ENCODE data around the gene CCDC91. TPM values are rescaled to one million over a fixed set of nuclear protein-coding genes. Genes with fewer than 3 reads are reported as not detected.

The CCDC91 gene
- total and polyA plus RNA-seq, 2 of the 4 experiments (the other 2 are of a cell fraction), result 8.6 to 14.7 TPM

- Histone ChIP-seq H3K4ac (ENCODE audit: low read depth, low read length) (no peak overlapping the region), H3K4me2 (ENCODE audit: low read depth, low read length) (no peak overlapping the region), H3K4me1 (ENCODE audit: control insufficient read depth, insufficient read depth, low read length) (no peaks in the 10 kb centered on the region), H3K27ac (ENCODE audit: insufficient read depth, low read length) (no peak overlapping the region), H3K23ac (ENCODE audit: low read depth, low read length) (no peak overlapping the region), H3K79me1 (ENCODE audit: low read depth in 1 of 2, low read length in 2 of 2) (0 out of 4 replicates have a peak, but pooled peaks cover 0 to 3% of the 10 kb centered on the region in 2 experiments), H2BK15ac (ENCODE audit: low read depth, low read length) (no peak overlapping the region), H3K9ac (ENCODE audit: low read depth, low read length) (no peak overlapping the region), H2AK9ac (replicated peaks; ENCODE audit: low read depth, low read length, poor library complexity) (no peak overlapping the region), H2AFZ (replicated peaks; ENCODE audit: low read length, poor library complexity) (no peak overlapping the region), H2BK120ac (ENCODE audit: low read depth, low read length) (no peak overlapping the region), H3K4me3 (ENCODE audit: insufficient read depth, low read depth, low read length) (no peak overlapping the region), H3K27me3 (ENCODE audit: control insufficient read depth, insufficient read depth, low read length) (no peaks in the 10 kb centered on the region), H3K14ac (replicated peaks; ENCODE audit: low read depth, low read length) (no peak overlapping the region), H4K91ac (ENCODE audit: insufficient read depth, low read depth, low read length) (no peak overlapping the region), H4K20me1 (ENCODE audit: insufficient read depth, low read length) (no peaks in the 10 kb centered on the region), H2BK20ac (ENCODE audit: low read depth, low read length) (no peak overlapping the region), H4K5ac (ENCODE audit: low read depth, low read length) (no peak overlapping the region), H3K9me1 (ENCODE audit: insufficient read depth, low read length) (no peaks in the 10 kb centered on the region), H3K56ac (ENCODE audit: extremely low read depth, insufficient read depth, low read length) (no peak overlapping the region), H3K18ac (ENCODE audit: low read depth, low read length) (no peak overlapping the region), H4K8ac (ENCODE audit: low read depth in 2 of 2, low read length in 2 of 2) (no peak overlapping the region), H2AK5ac (ENCODE audit: low read depth, low read length) (no peak overlapping the region), H3K9me3 (ENCODE audit: control insufficient read depth, insufficient read depth, low read length) (peaks cover 8% of the 10 kb centered on the region), H2BK5ac (ENCODE audit: low read depth, low read length, poor library complexity, severe bottlenecking) (no peak overlapping the region), H3K36me3 (ENCODE audit: control insufficient read depth, insufficient read depth, low read length) (peaks cover 2% of the 10 kb centered on the region; the same call in 1 of the 2 replicates)
- BruUV-seq (replicated peaks), result no TSS peak
- CTCF ChIA-PET, result no interaction called here
- in situ Hi-C loops (cut with MboI; ENCODE audit: low sequenced_read_pairs), result no loop called here
- POLR2A ChIA-PET (ENCODE audit: unreplicated experiment), result no interaction called here
- TF ChIP-seq USF2 (IDR thresholded peaks at IDR 0.05; ENCODE audit: low read depth, low read length) (no peak), POLR2A (IDR thresholded peaks at IDR 0.05; ENCODE audit: low read depth, low read length) (no peak), SMC3 (IDR thresholded peaks at IDR 0.05; ENCODE audit: low read depth, low read length) (no peak), RFX5 (IDR thresholded peaks at IDR 0.05; ENCODE audit: low read depth, low read length) (no peak), FOS (IDR thresholded peaks at IDR 0.05; ENCODE audit: low read depth, low read length) (no peak), CHD1 (IDR thresholded peaks at IDR 0.05; ENCODE audit: low read depth, low read length) (no peak), NFE2L2 (IDR thresholded peaks at IDR 0.05; ENCODE audit: low read depth, low read length) (no peak), BHLHE40 (IDR thresholded peaks at IDR 0.05; ENCODE audit: low read depth, low read length) (no peak), CEBPB (IDR thresholded peaks at IDR 0.05; ENCODE audit: low read depth, low read length) (no peak), RCOR1 (IDR thresholded peaks at IDR 0.05; ENCODE audit: insufficient replicate concordance, low read length) (no peak), ELK1 (IDR thresholded peaks at IDR 0.05; ENCODE audit: borderline replicate concordance, low read depth, low read length) (no peak), MXI1 (IDR thresholded peaks at IDR 0.05; ENCODE audit: borderline replicate concordance, low read depth, low read length) (no peak)
- ATAC-seq (ENCODE audit: low read depth) (no peak), DNase-seq (no peak)
- dilution Hi-C loops (cut with HindIII; ENCODE audit: low sequenced_read_pairs, unreplicated experiment), result no loop called here
- intact Hi-C loops (cut with micrococcal nuclease), result no loop called here
Measured at GRCh38 chr12:28355161-28355560, 164.9 kb downstream of the CCDC91 start.

Measured in IMR-90 (cell line).